ENCODE results near the gene LYSMD3.

- no peak for TF ChIP-seq POLR2A (IDR thresholded peaks at IDR 0.05; ENCODE audit: extremely low read depth, insufficient read length)
- TF ChIP-seq, protein P1, sequence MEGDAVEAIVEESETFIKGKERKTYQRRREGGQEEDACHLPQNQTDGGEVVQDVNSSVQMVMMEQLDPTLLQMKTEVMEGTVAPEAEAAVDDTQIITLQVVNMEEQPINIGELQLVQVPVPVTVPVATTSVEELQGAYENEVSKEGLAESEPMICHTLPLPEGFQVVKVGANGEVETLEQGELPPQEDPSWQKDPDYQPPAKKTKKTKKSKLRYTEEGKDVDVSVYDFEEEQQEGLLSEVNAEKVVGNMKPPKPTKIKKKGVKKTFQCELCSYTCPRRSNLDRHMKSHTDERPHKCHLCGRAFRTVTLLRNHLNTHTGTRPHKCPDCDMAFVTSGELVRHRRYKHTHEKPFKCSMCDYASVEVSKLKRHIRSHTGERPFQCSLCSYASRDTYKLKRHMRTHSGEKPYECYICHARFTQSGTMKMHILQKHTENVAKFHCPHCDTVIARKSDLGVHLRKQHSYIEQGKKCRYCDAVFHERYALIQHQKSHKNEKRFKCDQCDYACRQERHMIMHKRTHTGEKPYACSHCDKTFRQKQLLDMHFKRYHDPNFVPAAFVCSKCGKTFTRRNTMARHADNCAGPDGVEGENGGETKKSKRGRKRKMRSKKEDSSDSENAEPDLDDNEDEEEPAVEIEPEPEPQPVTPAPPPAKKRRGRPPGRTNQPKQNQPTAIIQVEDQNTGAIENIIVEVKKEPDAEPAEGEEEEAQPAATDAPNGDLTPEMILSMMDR (IDR thresholded peaks at IDR 0.05; ENCODE audit: low read depth, low read length) = no peak
Measured at GRCh38 chr5:90476391-90476790, 53.0 kb downstream of the LYSMD3 start.
